SK-N-MC (cell line): ENCODE measurements around the gene UST.
"Not testable (repeated sequence)": the region's sequence is repeated elsewhere in the genome, so short reads cannot be mapped to it uniquely, and the experiment has no call there.

Source experiments
- DNase-seq: peaks from one replicate; pipeline ENCODE4 v3.0.0-alpha.2; 2011; ENCODE audit warnings: low read depth, low spot score
- H3K27ac ChIP-seq: fragments of 200-600 bp; sonication (generic); 2 replicates; pipeline ENCODE4 v1.5.1; 2016; ENCODE audit warnings: mixed run types
- H3K36me3 ChIP-seq: fragments of 200-600 bp; sonication (generic); 2 replicates; pipeline ENCODE4 v1.6.1; 2017; ENCODE audit warnings: antibody characterized with exemption, low read length, mixed read lengths; ENCODE audit not compliant: insufficient read depth
- H3K4me3 ChIP-seq: fragments of 200-600 bp; sonication (generic); 2 replicates; pipeline ENCODE4 v1.5.1; 2016
- H3K9ac ChIP-seq: fragments of 200-600 bp; sonication (generic); 2 replicates; pipeline ENCODE4 v1.8.0; 2017; ENCODE audit warnings: mixed run types, mixed read lengths; ENCODE audit not compliant: insufficient read length
- H3K9me3 ChIP-seq: fragments of 200-600 bp; sonication (generic); 2 replicates; pipeline ENCODE4 v1.6.1; 2017; ENCODE audit warnings: low read depth, mild to moderate bottlenecking, antibody characterized with exemption, low read length, moderate library complexity, mixed read lengths
- EZH2 ChIP-seq: fragments of 200-600 bp; sonication (generic); IDR thresholded peaks from one replicate; pipeline ENCODE4 v1.6.1; 2017; ENCODE audit warnings: antibody characterized with exemption
- FOXP2 ChIP-seq: optimal IDR thresholded peaks from 2 replicates; pipeline ENCODE3; 2011; ENCODE audit warnings: mild to moderate bottlenecking, moderate library complexity; ENCODE audit not compliant: insufficient read depth; ENCODE audit errors: extremely low read length, control extremely low read depth
- POLR2AphosphoS5 ChIP-seq: IDR thresholded peaks from 2 replicates; pipeline ENCODE4 v1.6.1; 2012; ENCODE audit warnings: mild to moderate bottlenecking, low read depth, low read length, borderline replicate concordance

UST gene

DNA sequence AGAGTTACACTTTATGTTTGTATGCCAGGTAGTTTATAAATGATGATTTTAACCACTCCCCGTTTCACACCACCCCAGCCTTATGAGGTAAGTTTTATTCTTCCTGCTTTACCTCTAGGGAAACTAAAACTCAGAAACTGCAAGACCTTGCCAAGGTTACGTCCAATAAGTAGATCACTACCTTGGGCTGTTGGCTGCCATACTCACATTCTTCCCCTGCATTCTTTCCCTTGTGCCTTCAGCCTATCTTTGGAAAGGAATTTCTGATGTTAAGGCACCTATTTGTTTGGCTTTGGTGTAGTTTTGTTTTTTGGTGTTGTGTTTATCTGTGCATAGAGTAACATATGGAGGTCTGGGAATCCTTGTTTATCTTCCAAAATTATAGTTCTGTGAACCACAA is 122.1 kb downstream of the UST start:
- Histone ChIP-seq H3K36me3 (no peaks in the 10 kb centered on the region), H3K9me3 (no peaks in the 10 kb centered on the region), H3K4me3 (no peak overlapping the region), H3K9ac (no peak overlapping the region), H3K27ac (no peak overlapping the region)
- DNase-seq = no peak
- TF ChIP-seq FOXP2 (no peak), POLR2AphosphoS5 (no peak), EZH2 (no peak)

DNA sequence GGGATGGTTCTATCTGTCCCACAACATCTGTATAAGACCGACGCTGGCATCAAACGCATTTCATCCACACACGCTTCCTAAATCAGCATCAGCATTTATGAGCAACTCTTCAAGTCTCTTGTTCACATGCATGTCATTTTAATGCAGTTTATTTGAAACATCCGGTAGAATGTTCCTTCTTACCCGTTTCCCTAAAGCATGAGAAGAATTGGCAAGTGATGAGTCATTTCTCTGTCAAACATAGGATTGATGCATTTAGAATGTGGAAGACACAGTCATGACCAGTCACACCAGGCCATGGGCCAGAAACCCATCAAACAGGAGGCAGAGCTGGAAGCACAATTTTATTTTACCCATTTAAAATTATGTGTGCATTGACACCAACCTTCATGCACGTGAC is 122.8 kb downstream of the UST start:
- Histone ChIP-seq H3K27ac (no peak overlapping the region), H3K9ac (no peak overlapping the region), H3K9me3 (no peaks in the 10 kb centered on the region), H3K36me3 (no peaks in the 10 kb centered on the region), H3K4me3 (no peak overlapping the region)
- TF ChIP-seq FOXP2 (no peak), EZH2 (no peak)
- no peak for DNase-seq

DNA sequence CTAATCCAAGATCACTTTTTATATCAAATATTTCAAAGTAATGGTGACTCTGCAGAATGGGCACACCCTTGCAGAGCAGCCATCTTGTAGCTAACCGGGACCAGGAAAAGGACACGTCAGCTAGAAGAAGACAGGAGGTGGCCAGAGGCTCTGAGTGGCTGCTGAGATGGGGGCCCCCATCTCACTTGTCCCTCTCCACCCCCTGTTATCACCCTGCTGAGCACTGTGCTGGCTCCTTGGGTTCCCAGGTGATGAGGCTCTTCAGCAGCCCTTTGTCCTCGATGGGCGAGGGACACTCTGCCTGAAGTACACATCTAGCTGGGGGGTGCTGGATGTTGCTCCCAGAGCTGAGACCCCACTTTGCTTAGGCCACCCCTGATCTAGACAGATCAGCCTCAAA is 126.3 kb downstream of the UST start:
- no peak overlapping the region for H3K4me3 ChIP-seq
- H3K9ac ChIP-seq = no peak overlapping the region
- H3K27ac ChIP-seq = no peak overlapping the region
- DNase-seq = no peak
- no peak for TF ChIP-seq POLR2AphosphoS5
- TF ChIP-seq EZH2 = no peak
- TF ChIP-seq FOXP2 = no peak
- H3K36me3 ChIP-seq = no peaks in the 10 kb centered on the region
- no peaks in the 10 kb centered on the region for H3K9me3 ChIP-seq

DNA sequence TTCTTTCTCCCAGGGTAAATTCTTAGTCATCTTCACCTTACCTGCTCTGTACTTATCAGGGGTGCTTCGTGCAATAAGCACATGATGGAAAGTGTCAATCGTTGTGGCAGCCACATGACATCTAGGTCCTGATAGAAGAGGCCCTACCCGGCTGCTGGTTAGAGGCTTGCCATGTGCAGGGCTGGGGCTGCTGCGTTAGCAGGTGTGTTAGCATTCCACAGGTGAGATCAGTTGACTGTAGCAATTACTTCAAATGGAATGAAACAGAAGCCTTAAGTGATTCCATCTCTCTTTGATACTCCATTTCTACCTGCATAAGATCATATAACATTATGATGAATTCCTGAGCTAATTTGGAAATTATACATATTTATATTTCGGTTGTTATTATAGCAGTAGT is 127.0 kb downstream of the UST start:
- no peak overlapping the region for H3K27ac ChIP-seq
- no peaks in the 10 kb centered on the region for H3K9me3 ChIP-seq
- no peaks in the 10 kb centered on the region for H3K36me3 ChIP-seq
- DNase-seq = no peak
- H3K4me3 ChIP-seq = no peak overlapping the region
- H3K9ac ChIP-seq = no peak overlapping the region
- TF ChIP-seq EZH2 = no peak

DNA sequence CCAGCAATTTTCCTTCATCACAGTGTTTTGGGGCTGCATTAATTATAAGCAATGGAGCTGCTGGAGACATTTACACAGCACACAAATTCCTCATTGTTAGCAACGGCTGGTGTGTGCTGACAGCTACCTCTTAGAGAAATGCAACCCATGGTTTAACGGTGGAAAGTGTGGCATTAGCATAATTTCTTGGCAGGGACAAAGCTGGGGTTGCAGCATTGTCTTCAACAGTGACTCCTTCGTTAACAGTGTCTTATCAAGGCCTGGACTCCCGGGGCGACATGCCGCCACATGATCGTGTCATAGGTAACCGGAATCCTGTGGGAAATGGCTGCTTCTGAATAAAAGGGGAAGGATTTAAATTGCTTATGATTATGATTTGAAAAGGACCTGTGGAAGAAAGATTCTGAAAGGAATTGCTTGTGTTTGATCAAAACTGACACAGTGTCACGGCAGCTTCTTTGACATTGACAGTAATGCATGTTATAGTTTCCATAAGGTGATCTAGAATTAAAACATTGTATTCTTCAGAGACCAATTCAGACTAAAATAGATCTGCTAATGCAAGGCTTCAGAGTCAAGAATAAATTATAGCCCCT is 128.0 kb downstream of the UST start:
- peak overlapping the region; percentile 70 for H3K4me3 ChIP-seq
- TF ChIP-seq FOXP2 = no peak
- 0 out of 2 replicates have a peak, but pooled peaks have one; percentile 10 for TF ChIP-seq POLR2AphosphoS5
- H3K36me3 ChIP-seq = no peaks in the 10 kb centered on the region
- H3K9ac ChIP-seq = peak overlapping the region; percentile 25
- H3K27ac ChIP-seq = peak overlapping the region; percentile 72
- DNase-seq = no peak
- no peaks in the 10 kb centered on the region for H3K9me3 ChIP-seq

DNA sequence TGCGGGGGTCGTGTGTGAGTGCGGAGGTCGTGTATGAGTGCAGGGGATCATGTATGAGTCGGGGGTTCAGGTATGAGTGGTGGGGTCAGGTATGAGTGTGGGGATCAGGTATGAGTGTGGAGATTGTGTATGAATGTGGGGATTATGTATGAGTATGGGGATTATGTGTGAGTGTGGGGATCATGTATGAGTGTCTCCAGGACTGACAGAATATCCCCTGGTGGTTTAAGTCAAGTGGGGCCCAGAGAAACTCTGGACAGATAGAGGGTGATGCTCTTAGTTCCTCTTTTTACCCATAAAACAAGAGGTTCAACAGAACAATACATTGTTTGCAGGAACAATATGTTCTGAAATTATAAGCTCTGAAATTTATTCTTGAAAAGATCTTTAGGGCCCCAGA is 131.9 kb downstream of the UST start:
- no peak for DNase-seq
- Histone ChIP-seq H3K27ac (no peak overlapping the region), H3K4me3 (no peak overlapping the region), H3K9me3 (no peaks in the 10 kb centered on the region), H3K36me3 (no peaks in the 10 kb centered on the region), H3K9ac (no peak overlapping the region)
- TF ChIP-seq EZH2 (no peak), FOXP2 (no peak), POLR2AphosphoS5 (no peak)

DNA sequence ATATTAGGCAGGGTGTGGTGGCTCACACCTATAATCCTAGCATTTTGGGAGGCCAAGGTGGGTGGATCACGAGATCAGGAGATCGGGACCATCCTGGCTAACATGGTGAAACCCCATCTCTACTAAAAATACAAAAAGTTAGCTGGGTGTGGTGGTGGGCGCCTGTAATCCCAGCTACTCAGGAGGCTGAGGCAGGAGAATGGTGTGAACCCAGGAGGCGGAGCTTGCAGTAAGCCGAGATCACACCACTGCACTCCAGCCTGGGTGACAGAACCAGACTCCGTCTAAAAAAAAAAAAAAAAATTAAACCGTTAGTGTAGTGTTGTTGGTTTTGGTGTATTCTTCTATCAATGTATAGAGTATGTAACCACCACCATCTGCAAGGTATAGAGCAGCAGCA is 133.9 kb downstream of the UST start:
- H3K27ac ChIP-seq, H3K9me3 ChIP-seq, H3K9ac ChIP-seq, H3K4me3 ChIP-seq, H3K36me3 ChIP-seq, DNase-seq: not testable (repeated sequence)

DNA sequence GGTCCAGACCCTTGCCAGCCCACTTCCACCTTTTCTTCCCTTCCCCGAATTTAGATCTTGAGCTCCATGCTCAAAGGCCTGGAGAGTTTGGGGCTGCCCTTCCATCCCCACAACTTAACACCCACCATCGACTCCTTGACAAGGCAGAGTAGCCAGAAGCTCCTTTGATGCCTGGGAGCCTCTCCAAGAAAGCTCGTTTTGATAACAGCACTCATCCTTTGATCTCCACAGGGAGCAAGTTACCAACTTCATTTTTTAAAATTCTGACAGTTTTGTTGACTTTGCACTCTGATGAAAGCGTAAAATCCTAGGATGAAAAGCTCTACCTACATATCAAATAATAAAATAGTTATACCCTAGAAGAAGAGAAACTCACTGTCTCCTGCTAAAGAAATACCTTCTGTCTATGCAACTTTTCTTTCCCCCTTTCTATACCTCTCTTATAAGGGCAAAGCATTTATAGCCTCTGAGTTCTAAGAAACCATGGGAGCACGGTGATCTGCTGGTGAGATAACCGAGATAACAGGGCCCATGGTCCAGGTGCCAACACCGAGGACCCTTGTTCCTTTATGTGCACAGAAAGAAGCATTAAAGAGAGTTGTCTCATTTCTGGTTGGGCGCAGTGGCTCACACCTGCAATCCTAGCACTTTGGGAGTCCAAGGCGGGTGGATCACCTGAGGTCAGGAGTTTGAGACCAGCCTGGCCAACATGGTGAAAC is 134.9 kb downstream of the UST start:
- no peak for TF ChIP-seq EZH2
- TF ChIP-seq POLR2AphosphoS5 = no peak
- no peak for TF ChIP-seq FOXP2
- Histone ChIP-seq H3K4me3 (no peak overlapping the region), H3K9me3 (no peaks in the 10 kb centered on the region)

DNA sequence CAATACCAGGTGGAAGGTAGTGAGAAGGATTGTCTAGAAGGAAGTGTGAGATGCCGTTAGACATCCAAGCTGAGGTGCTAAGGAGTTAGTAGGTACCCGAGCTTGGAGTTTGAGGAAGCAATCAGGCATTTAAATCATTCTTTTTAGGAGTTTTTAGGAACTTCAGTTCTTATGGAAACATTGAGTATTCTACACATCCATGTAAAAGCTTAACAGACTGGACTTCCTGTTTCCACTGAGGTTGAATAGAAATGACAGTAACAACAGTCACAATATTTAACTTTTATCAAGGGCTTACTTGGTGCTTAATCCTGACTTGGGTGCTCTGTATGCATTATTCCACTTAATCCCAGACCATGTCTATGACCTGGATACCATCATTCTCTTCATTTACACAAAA is 136.4 kb downstream of the UST start:
- DNase-seq = no peak

More for the DNA sequence above, 134.9 kb downstream of the UST start:
- H3K9ac ChIP-seq = no peak overlapping the region
- H3K36me3 ChIP-seq = no peaks in the 10 kb centered on the region
- no peak overlapping the region for H3K27ac ChIP-seq
- DNase-seq = no peak

DNA sequence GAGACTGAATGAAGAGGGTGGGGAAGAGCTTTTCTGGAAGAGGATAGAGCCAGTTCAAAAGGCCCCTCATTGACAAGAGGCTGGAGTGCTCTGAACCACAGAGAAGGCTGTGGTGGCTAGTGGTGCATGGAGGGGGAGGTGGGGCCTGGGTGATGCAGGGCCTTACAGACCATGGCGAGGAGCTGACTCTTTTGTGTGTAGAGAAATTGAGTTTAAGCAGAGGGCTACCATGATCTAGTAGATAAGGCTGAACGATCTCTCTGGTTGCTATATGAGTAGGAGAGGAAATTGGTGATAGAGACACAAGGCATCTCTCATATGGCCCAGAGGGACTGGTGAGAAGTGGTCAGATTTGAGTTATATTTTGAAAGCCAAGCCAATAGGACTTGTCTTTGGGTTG is 137.6 kb downstream of the UST start:
- Histone ChIP-seq H3K36me3 (no peaks in the 10 kb centered on the region), H3K4me3 (no peak overlapping the region), H3K9ac (no peak overlapping the region), H3K27ac (no peak overlapping the region), H3K9me3 (no peaks in the 10 kb centered on the region)
- DNase-seq = no peak
- TF ChIP-seq POLR2AphosphoS5 (no peak), FOXP2 (no peak), EZH2 (no peak)

More for the DNA sequence above, 136.4 kb downstream of the UST start:
- H3K27ac ChIP-seq = no peak overlapping the region
- no peaks in the 10 kb centered on the region for H3K36me3 ChIP-seq
- H3K9me3 ChIP-seq = no peaks in the 10 kb centered on the region
- H3K4me3 ChIP-seq = no peak overlapping the region
- TF ChIP-seq FOXP2 (no peak), EZH2 (no peak), POLR2AphosphoS5 (no peak)
- H3K9ac ChIP-seq = no peak overlapping the region
